PC-9 (cell line): ENCODE measurements around the gene RELL1. TPM values are rescaled to one million over a fixed set of nuclear protein-coding genes. Genes with fewer than 3 reads are reported as not detected.

ENCODE experiments used
- BruUV-seq: library from RNA; stranded (reverse); fragments of 400-500 nt; replicated peaks from 2 replicates; lab custom pipeline; 2021; lab: Mats Ljungman, UMichigan
- CTCF ChIA-PET: fragments of 300-600 bp; sonication (Branson Sonifier 250); formaldehyde crosslinking; loops from one replicate; lab custom pipeline; 2022; ENCODE audit warnings: antibody characterized with exemption; lab: Charles Lee
- POLR2A ChIA-PET: fragments of 300-600 bp; sonication (Branson Sonifier 250); formaldehyde crosslinking; loops from one replicate; lab custom pipeline; 2022; ENCODE audit warnings: antibody characterized with exemption; ENCODE audit not compliant: unreplicated experiment; lab: Charles Lee
- DNase-seq, 2 experiments: peaks; one replicate each; pipeline versions ENCODE4 v3.0.0 to v3.0.0-alpha.2; 2015 to 2022; ENCODE audit warnings: mixed read lengths in 1 of 2
- H2AFZ ChIP-seq: fragments of 200-600 bp; sonication (generic); 2 replicates; pipeline ENCODE4 v1.8.1; 2017; ENCODE audit warnings: antibody characterized with exemption
- H3F3A ChIP-seq: fragments of 200-600 bp; sonication (generic); 2 replicates; pipeline ENCODE4 v1.8.1; 2017; ENCODE audit warnings: antibody characterized with exemption, mild to moderate bottlenecking, low read depth; ENCODE audit not compliant: insufficient read depth
- H3K27ac ChIP-seq: fragments of 200-600 bp; sonication (generic); 2 replicates; pipeline ENCODE4 v1.6.1; 2016; ENCODE audit warnings: mixed run types
- H3K27me3 ChIP-seq: fragments of 200-600 bp; sonication (generic); 2 replicates; pipeline ENCODE4 v1.6.1; 2016; ENCODE audit warnings: low read depth, mixed run types; ENCODE audit not compliant: insufficient read depth
- H3K36me3 ChIP-seq: fragments of 200-600 bp; sonication (generic); 2 replicates; pipeline ENCODE4 v1.6.1; 2016; ENCODE audit warnings: low read depth, mixed run types
- H3K4me1 ChIP-seq: fragments of 200-600 bp; sonication (generic); replicated peaks from 2 replicates; pipeline ENCODE4 v1.6.1; 2016; ENCODE audit warnings: mixed run types; ENCODE audit not compliant: insufficient read depth
- H3K4me2 ChIP-seq: fragments of 200-600 bp; sonication (generic); 2 replicates; pipeline ENCODE4 v1.6.1; 2017; ENCODE audit warnings: mixed run types
- H3K4me3 ChIP-seq: fragments of 200-600 bp; sonication (generic); 2 replicates; pipeline ENCODE4 v1.6.1; 2016; ENCODE audit warnings: mixed run types
- H3K79me2 ChIP-seq: fragments of 200-600 bp; sonication (generic); 2 replicates; pipeline ENCODE4 v1.6.1; 2017; ENCODE audit warnings: low read depth, mixed run types
- H3K9me2 ChIP-seq: fragments of 200-600 bp; sonication (generic); 2 replicates; pipeline ENCODE4 v1.8.1; 2017; ENCODE audit warnings: mild to moderate bottlenecking; ENCODE audit not compliant: insufficient read depth
- H3K9me3 ChIP-seq: fragments of 200-600 bp; sonication (generic); 2 replicates; pipeline ENCODE4 v1.8.1; 2016; ENCODE audit warnings: low read depth; ENCODE audit not compliant: insufficient read depth
- H4K20me1 ChIP-seq: fragments of 200-600 bp; sonication (generic); 2 replicates; pipeline ENCODE4 v1.8.1; 2017; ENCODE audit not compliant: insufficient read depth
- CTCF ChIP-seq: fragments of 200-600 bp; sonication (generic); conservative IDR thresholded peaks from 2 replicates; pipeline ENCODE4 v1.6.1; 2017; ENCODE audit warnings: mixed run types, antibody characterized with exemption, mild to moderate bottlenecking, moderate library complexity
- EZH2 ChIP-seq: fragments of 200-600 bp; sonication (generic); IDR thresholded peaks from 2 replicates; pipeline ENCODE4 v1.8.0; 2017; ENCODE audit warnings: antibody characterized with exemption, low read depth
- intact Hi-C: fragments of 100-400 bp; cut with micrococcal nuclease; formaldehyde crosslinking; loops from one replicate; pipeline ENCODE4 v1.10.0; 2022; ENCODE audit not compliant: unreplicated experiment
- total RNA-seq: library from RNA; stranded (reverse); gene quantifications from 2 replicates; pipeline ENCODE4 v1.2.3, GENCODE V29; 2021

RELL1 gene
- total RNA-seq, 1 experiment from 2014 or later, result 18.5 TPM

GRCh38 chr4:37625499-37625898, 60.7 kb downstream of the RELL1 start:
- Histone ChIP-seq H3K9me3 (no peaks in the 10 kb centered on the region), H4K20me1 (no peaks in the 10 kb centered on the region), H3F3A (peaks cover 6% of the 10 kb centered on the region; the same call in 1 of the 2 replicates), H3K4me1 (peaks cover 14% of the 10 kb centered on the region), H3K4me3 (no peak overlapping the region), H3K27me3 (no peaks in the 10 kb centered on the region), H3K9me2 (no peaks in the 10 kb centered on the region), H3K4me2 (no peak overlapping the region), H2AFZ (no peak overlapping the region), H3K79me2 (no peaks in the 10 kb centered on the region), H3K27ac (no peak overlapping the region), H3K36me3 (no peaks in the 10 kb centered on the region)
- no peak for TF ChIP-seq CTCF
- no peak for TF ChIP-seq EZH2
- ChIA-PET CTCF (no interaction called here), POLR2A (no interaction called here)
- no TSS peak for BruUV-seq
- intact Hi-C loops, result no loop called here
- no peak for DNase-seq

- H3K4me3 ChIP-seq, result no peak overlapping the region
- no peak overlapping the region for H2AFZ ChIP-seq
- H4K20me1 ChIP-seq, result no peaks in the 10 kb centered on the region
- H3K36me3 ChIP-seq, result no peaks in the 10 kb centered on the region
- H3K27me3 ChIP-seq, result no peaks in the 10 kb centered on the region
- ChIA-PET POLR2A (no interaction called here), CTCF (no interaction called here)
- no peaks in the 10 kb centered on the region for H3K9me2 ChIP-seq
- no peak overlapping the region for H3K27ac ChIP-seq
- H3K79me2 ChIP-seq, result no peaks in the 10 kb centered on the region
- peaks cover 6% of the 10 kb centered on the region for H3K4me1 ChIP-seq
- H3K4me2 ChIP-seq, result no peak overlapping the region
- peaks cover 6% of the 10 kb centered on the region; the same call in 1 of the 2 replicates for H3F3A ChIP-seq
- DNase-seq, result no peak
- intact Hi-C loops, result no loop called here
- BruUV-seq, result no TSS peak
- no peaks in the 10 kb centered on the region for H3K9me3 ChIP-seq
- TF ChIP-seq EZH2 (no peak), CTCF (no peak)
These were observed 62.2 kb downstream of the RELL1 start for GRCh38 chr4:37623940-37624339.

- ChIA-PET POLR2A (no interaction called here), CTCF (no interaction called here)
- H3K27me3 ChIP-seq, result no peaks in the 10 kb centered on the region
- H3K9me2 ChIP-seq, result no peaks in the 10 kb centered on the region
- no peak overlapping the region for H3K27ac ChIP-seq
- no peak overlapping the region for H3K4me2 ChIP-seq
- H3K9me3 ChIP-seq, result no peaks in the 10 kb centered on the region
- H4K20me1 ChIP-seq, result no peaks in the 10 kb centered on the region
- TF ChIP-seq EZH2 (no peak), CTCF (no peak)
- H3K36me3 ChIP-seq, result no peaks in the 10 kb centered on the region
- no TSS peak for BruUV-seq
- H3K4me3 ChIP-seq, result no peak overlapping the region
- no peak overlapping the region for H2AFZ ChIP-seq
- H3K79me2 ChIP-seq, result no peaks in the 10 kb centered on the region
- intact Hi-C loops, result no loop called here
- H3K4me1 ChIP-seq, result no peaks in the 10 kb centered on the region
- H3F3A ChIP-seq, result no peaks in the 10 kb centered on the region
- no peak for DNase-seq
These were observed 63.1 kb downstream of the RELL1 start for GRCh38 chr4:37623125-37623524.
